IMR-90 (cell line): Measurements from ENCODE around the gene PSTK.

Source experiments
- BHLHE40 ChIP-seq: fragments of 150-350 bp; IDR thresholded peaks from 2 replicates; pipeline ENCODE4 v1.6.1; 2016; ENCODE audit warnings: mild to moderate bottlenecking, low read depth, low read length
- CEBPB ChIP-seq: IDR thresholded peaks from 2 replicates; pipeline ENCODE4 v1.6.1; 2012; ENCODE audit warnings: low read depth, low read length, improper control_type of control experiment
- CHD1 ChIP-seq: IDR thresholded peaks from 2 replicates; pipeline ENCODE4 v1.6.1; 2012; ENCODE audit warnings: low read depth, low read length, improper control_type of control experiment
- CTCF ChIP-seq: conservative IDR thresholded peaks from 2 replicates; pipeline ENCODE4 v1.5.1; 2012; ENCODE audit warnings: mild to moderate bottlenecking, low read depth, low read length, improper control_type of control experiment
- MAZ ChIP-seq: IDR thresholded peaks from 2 replicates; pipeline ENCODE4 v1.6.1; 2012; ENCODE audit warnings: low read depth, mild to moderate bottlenecking, low read length, improper control_type of control experiment, moderate library complexity, borderline replicate concordance
- MXI1 ChIP-seq: IDR thresholded peaks from 2 replicates; pipeline ENCODE4 v1.6.1; 2012; ENCODE audit warnings: low read depth, mild to moderate bottlenecking, low read length, moderate library complexity, borderline replicate concordance
- NFE2L2 ChIP-seq: fragments of 150-350 bp; IDR thresholded peaks from 2 replicates; pipeline ENCODE4 v1.6.1; 2016; ENCODE audit warnings: low read depth, mild to moderate bottlenecking, low read length
- POLR2A ChIP-seq: IDR thresholded peaks from 2 replicates; pipeline ENCODE4 v1.6.1; 2012; ENCODE audit warnings: mild to moderate bottlenecking, low read depth, low read length
- RAD21 ChIP-seq: IDR thresholded peaks from 2 replicates; pipeline ENCODE4 v1.6.1; 2012; ENCODE audit warnings: low read length, improper control_type of control experiment
- RCOR1 ChIP-seq: IDR thresholded peaks from 2 replicates; pipeline ENCODE4 v1.6.1; 2012; ENCODE audit warnings: mild to moderate bottlenecking, low read length, improper control_type of control experiment; ENCODE audit not compliant: insufficient replicate concordance
- RFX5 ChIP-seq: IDR thresholded peaks from 2 replicates; pipeline ENCODE4 v1.8.0; 2012; ENCODE audit warnings: low read depth, mild to moderate bottlenecking, low read length, moderate library complexity
- SMC3 ChIP-seq: fragments of 150-350 bp; IDR thresholded peaks from 2 replicates; pipeline ENCODE4 v1.6.1; 2016; ENCODE audit warnings: low read depth, mild to moderate bottlenecking, antibody characterized with exemption, low read length, moderate library complexity
- USF2 ChIP-seq: fragments of 150-350 bp; IDR thresholded peaks from 2 replicates; pipeline ENCODE4 v1.6.1; 2017; ENCODE audit warnings: mild to moderate bottlenecking, antibody characterized with exemption, low read length, low read depth

- TF ChIP-seq POLR2A (no peak), CTCF (no peak), CHD1 (no peak), USF2 (no peak), CEBPB (no peak), SMC3 (no peak), RAD21 (no peak), RFX5 (no peak), BHLHE40 (no peak), RCOR1 (no peak), MXI1 (no peak), NFE2L2 (no peak), MAZ (no peak)
Observed at GRCh38 chr10:123014772-123015171, 34.6 kb downstream of the PSTK start.
